Stimulated activated naive CD4-positive, alpha-beta T cell treated with Interleukin-2 at 50 U/mL for 16 hours (primary cell): ENCODE results near the gene FAM227B.
"Not testable (repeated sequence)": the region's sequence is repeated elsewhere in the genome, so short reads cannot be mapped to it uniquely, and the experiment has no call there.

ENCODE experiments used
- DNase-seq: peaks from one replicate; lab custom pipeline; 2025; lab: John Stamatoyannopoulos, UW

The FAM227B gene

GRCh38 chr15:49438962-49439631 lies 181.5 kb downstream of the FAM227B start:
- DNase-seq, result no peak

DNA sequence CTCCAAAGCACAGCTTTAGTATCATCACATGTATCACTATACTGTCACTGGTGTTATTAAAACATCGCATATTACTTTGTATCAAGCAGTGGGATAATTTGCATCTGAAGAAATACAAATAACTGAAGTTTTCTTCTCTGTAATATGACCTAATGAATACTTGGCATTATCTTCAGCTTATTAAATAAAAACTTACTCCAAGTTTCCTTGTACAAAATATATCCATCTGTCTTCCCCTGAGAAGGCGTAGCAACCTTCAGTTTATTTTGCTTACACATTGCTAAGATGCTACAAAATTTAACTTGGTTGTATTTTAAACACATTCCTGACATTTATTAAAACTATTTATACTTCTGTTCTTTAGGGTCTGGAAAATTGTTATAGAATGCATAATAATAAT lies 183.9 kb downstream of the FAM227B start:
- DNase-seq, result no peak

GRCh38 chr15:49435174-49435573 lies 185.4 kb downstream of the FAM227B start:
- no peak for DNase-seq

DNA sequence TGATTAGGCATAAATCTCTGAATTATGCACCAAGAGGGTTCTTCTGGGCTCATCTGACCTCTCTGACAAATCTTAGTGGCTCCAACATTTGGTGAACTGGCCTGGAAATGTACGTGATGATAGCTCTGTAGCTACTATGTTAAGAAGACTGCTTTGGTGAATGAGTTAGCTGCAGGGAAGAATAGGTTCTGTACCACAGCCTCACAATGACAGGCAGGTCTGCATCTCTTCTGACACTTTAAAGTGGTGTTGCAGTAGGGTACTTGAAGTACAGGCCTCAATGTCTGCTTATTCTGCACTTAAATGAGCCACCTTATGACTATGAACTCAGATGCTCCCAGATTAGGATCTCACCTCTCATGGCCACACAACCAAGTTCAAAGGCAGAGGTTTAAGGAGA lies 190.6 kb downstream of the FAM227B start:
- DNase-seq, result no peak

DNA sequence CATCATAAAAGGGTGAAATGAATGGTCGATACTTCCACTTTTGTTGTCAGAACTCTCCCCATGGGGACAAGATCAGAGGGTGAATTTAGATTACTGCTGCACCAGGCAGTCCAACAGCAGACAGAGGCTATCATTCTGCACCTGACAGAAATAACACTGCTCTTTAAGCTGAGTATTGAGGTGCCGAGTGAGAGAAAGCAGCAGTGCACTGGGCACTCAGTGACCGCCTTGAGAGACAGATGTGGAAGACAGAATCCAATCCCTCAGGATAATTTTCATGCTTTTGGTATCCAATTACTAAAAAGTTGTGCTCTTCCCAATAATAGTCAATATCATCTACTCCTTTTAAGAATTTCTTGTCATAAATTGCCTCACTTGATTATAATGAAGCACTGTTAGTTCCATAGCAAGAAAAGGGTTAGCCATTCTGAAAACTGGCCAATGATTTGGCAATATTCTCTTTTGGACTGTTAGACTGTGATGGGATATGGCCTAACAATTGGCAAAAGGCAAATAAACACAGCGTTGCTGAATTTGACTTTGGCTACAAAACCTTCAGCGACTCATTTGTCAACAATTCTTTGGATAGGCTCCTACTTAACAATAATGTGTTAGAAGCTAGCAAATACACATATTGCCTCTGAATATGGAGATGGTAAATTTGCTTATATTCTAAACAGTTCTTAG lies 192.1 kb downstream of the FAM227B start:
- no peak for DNase-seq

GRCh38 chr15:49427372-49427771 lies 193.2 kb downstream of the FAM227B start:
- DNase-seq, result no peak

DNA sequence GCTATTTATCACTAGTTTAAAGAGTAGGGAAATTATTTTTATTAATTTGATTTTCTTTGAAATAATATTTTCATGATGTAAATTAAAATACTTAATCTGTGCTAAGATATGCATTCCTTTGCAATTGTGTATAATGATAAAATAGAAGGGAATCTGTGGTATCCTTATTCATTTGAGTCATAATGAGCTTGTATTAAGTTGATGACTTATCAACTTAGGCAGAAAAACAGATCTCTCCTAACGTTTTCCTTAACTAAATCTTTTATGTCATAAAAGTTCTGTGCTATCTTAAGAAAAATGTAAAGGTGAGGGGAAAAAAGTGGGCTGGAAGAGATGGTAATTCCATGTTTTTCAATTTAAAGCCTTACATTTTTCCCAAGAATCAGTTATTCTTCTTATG lies 195.7 kb downstream of the FAM227B start:
- no peak for DNase-seq

DNA sequence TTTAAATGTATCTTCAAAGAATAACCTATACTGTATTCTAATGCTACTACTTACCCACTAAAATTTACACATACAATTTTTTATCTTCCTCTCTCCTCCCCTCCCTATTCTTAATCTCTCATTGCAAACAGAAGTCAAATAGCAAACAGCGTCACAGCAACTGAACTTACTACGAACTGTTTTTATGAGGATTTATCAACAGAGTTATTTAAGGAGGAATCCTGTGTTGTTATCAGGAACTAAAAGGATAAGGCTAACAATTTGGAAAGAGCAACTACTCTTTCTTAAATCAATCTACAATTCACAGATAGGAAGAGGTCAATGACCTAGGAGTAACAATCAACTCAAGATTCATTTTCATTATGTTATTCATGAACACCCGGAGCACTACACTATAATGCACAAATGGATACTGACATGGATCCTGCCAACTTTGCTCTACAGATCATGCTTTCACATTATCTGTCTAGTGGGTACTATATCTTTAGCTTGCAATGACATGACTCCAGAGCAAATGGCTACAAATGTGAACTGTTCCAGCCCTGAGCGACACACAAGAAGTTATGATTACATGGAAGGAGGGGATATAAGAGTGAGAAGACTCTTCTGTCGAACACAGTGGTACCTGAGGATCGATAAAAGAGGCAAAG lies 196.6 kb downstream of the FAM227B start:
- DNase-seq, result no peak

DNA sequence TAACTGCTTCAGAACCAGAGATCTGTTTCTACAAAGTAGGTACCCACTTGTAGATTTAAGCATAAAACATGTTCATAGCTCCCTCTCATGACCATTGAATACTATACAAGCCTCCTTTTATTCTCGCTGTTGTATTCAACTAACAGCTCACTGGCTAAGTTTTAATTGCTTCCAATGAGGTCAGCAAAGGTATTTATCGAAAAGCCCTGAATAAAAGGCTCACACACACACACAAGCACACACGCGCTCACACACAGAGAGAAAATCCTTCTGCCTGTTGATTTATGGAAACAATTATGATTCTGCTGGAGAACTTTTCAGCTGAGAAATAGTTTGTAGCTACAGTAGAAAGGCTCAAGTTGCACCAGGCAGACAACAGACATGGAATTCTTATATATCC lies 197.6 kb downstream of the FAM227B start, which contains the start of gene FGF7:
FGF7 (plus strand) TSS at position 222 of the 400 bp plus-strand sequence. CDS start 1,056 bp downstream, outside the sequence.
- no peak for DNase-seq

DNA sequence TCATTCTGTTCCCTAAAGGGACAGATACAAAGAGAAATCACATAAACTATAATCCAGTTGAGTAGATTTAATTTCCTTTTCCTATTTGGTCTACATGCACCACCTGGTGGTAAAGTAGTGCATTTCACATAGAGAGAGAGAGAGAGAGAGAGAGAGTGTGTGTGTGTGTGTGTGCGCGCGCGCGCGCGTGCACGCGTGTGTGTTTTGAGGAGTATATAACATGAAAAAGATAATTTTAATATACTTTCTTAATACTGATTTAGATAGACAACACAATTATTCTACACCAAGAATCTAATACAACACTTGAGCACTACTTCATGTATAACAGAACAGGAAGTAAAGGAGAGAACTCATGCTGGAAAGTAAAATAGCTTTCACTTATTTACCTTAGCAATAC lies 198.6 kb downstream of the FAM227B start:
- DNase-seq, result no peak

DNA sequence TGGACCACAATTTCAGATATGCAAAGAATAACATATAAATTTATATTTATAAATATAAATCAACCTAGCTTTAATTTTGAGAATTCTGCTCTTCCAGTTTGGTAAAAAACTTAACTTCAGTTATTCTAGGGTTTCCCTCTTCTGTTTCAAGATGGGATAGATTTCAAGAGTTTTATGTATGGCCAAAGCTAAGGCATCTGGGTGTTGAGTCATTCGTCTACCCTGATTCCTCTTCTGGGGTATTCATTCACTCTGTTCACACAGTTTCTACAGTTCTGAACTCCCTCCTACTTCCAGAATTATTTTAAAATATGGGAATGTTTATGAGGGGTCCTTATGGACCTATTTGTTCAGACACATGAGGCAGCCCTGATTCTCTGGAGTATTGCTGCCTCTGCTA lies 201.8 kb downstream of the FAM227B start:
- DNase-seq, result no peak

GRCh38 chr15:49415638-49416037 lies 205.0 kb downstream of the FAM227B start:
- DNase-seq, result no peak

- DNase-seq, result no peak
Measured at GRCh38 chr15:49415149-49415548, 205.5 kb downstream of the FAM227B start.

DNA sequence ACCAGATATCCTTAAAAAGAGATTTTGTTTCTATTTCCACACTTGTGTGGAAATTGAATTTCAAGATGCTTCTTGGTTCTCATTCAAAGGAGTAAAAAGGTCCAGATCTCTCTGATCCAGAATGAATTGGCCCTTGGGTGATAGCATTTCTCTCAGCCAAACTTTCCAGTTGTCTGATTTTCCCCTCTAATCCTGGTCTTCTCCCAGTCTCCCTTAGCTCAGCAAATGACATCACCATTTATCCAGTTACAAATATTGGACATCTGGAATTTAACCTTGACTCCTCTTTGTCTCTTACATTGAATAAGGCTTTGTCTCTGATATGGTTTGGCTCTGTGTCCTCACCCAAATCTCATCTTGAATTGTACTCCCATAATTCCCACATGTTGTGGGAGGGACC lies 207.8 kb downstream of the FAM227B start:
- DNase-seq, result no peak

GRCh38 chr15:49410641-49411040 lies 210.0 kb downstream of the FAM227B start:
- DNase-seq, result no peak

DNA sequence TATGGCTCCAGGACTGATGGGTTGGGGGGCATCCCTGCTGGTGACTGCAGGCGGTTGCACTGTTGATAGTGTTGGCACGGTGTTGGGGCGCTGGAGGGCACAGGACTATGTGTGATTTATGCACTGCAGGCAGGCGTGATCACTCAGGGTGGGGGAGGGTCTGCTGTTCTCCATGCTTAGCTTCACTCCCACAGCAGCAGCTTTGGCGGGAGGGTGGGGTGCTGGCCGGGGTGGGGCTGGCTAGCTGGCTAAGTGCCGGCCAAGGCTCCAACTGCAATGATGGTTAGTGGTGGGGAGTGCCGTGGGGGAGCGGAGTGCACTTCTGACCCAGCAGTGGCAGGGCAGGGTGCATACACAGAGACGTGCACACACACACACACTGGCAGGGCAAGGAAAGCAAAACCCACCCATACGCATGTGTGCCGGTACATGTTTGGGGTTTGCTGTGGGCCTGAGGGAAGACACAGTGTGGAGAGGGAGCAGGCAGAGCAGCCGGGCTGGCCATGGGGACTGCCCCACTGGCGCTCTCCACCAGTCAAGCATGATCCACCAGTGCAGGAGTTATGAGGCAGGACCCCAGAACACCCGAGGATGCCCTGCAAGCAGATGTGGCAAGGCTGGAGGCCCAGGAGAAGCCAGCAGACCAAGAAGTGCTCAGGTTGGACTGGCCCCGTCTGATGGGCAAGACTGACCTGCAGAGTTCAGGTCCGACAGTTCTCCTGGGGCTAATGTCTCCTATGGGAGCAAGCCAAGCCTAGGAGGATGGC lies 214.1 kb downstream of the FAM227B start:
- DNase-seq, result no peak

- not testable (repeated sequence) for DNase-seq
Measured at GRCh38 chr15:49402515-49403296, 217.9 kb downstream of the FAM227B start.

- DNase-seq, result no peak
Measured at GRCh38 chr15:49387471-49387870, 233.1 kb downstream of the FAM227B start.

DNA sequence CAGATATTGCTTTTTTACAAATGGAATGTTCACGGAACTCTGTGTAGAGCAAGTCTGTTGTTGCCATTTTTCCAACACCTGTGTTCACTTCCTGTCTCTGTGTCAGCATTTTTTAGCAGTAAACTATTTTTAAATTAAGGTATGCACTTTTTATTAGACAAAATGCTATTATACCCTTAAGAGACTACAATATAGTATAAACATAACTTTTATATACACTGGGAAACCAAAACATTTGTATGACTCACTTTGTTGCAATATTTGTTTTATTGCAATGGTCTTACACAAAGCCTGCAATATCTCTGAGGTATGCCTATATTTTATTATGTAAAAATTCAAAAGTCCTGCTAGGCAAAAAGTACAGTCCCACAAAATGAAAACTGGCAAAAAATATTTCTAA lies 237.4 kb downstream of the FAM227B start:
- DNase-seq, result no peak

DNA sequence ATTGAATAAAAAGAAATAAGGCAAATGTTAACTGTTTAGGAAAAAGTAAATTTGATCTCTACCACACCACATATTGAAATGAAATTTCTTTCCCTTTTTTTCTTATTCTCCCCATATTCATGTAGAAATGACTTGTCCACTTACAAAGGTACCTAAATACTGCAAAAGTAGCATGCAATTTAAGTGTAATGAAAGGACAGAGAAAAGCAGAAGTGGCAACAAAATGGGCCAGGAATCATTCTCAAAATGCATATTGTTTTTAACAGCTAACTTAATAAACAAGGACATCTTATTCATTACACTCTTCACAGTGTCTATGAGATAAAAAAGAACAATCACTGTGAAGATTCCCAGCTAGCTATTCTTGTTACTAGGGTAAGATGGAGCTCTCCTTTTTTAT lies 238.2 kb downstream of the FAM227B start:
- no peak for DNase-seq

GRCh38 chr15:49380912-49381311 lies 239.7 kb downstream of the FAM227B start:
- no peak for DNase-seq

GRCh38 chr15:49379996-49380395 lies 240.6 kb downstream of the FAM227B start:
- no peak for DNase-seq
